PC-9 (cell line): ENCODE results near the gene BAIAP2L1.

Source experiments
- CTCF ChIP-seq: fragments of 200-600 bp; sonication (generic); conservative IDR thresholded peaks from 2 replicates; pipeline ENCODE4 v1.6.1; 2017; ENCODE audit warnings: mixed run types, antibody characterized with exemption, mild to moderate bottlenecking, moderate library complexity
- EZH2 ChIP-seq: fragments of 200-600 bp; sonication (generic); IDR thresholded peaks from 2 replicates; pipeline ENCODE4 v1.8.0; 2017; ENCODE audit warnings: antibody characterized with exemption, low read depth

- TF ChIP-seq CTCF (no peak), EZH2 (no peak)
These were observed 48.3 kb downstream of the BAIAP2L1 start for GRCh38 chr7:98352621-98353020.
